HepG2 (cell line): ENCODE data around the gene ZNF625. TPM values are rescaled to one million over a fixed set of nuclear protein-coding genes. Genes with fewer than 3 reads are reported as not detected.
A peak's percentile ranks its signal among the peaks of the same experiment; 100 is the strongest.

Experiments used
- EP300 ChIP-seq, 3 experiments: sonication (generic) in 1 of 3; formaldehyde crosslinking in 1 of 3; IDR thresholded peaks; 2 replicates each; pipeline versions ENCODE4 v1.5.1 to v1.6.1; 2011 to 2020; ENCODE audit warnings: low read depth in 2 of 3, low read length in 2 of 3, borderline replicate concordance in 1 of 3, improper control_type of control experiment in 1 of 3, mild to moderate bottlenecking in 1 of 3, missing genetic modification reagents in 1 of 3, moderate library complexity in 1 of 3
- HMG20A ChIP-seq: IDR thresholded peaks from 2 replicates; pipeline ENCODE4 v1.6.1; 2016; ENCODE audit warnings: borderline replicate concordance
- KLF15 ChIP-seq: sonication (generic); formaldehyde crosslinking; IDR thresholded peaks from 2 replicates; pipeline ENCODE4 v1.8.1; 2023; ENCODE audit warnings: borderline replicate concordance, mild to moderate bottlenecking, inconsistent platforms, missing genetic modification reagents, mixed read lengths
- MAFF ChIP-seq: IDR thresholded peaks from 2 replicates; pipeline ENCODE4 v1.6.1; 2011; ENCODE audit warnings: low read depth, low read length, improper control_type of control experiment
- MTA3 ChIP-seq: sonication (generic); formaldehyde crosslinking; IDR thresholded peaks from 2 replicates; pipeline ENCODE4 v1.4.0; 2020; ENCODE audit warnings: missing genetic modification reagents
- MTF2 ChIP-seq: sonication (generic); formaldehyde crosslinking; IDR thresholded peaks from 2 replicates; pipeline ENCODE4 v1.5.0; 2020; ENCODE audit warnings: missing genetic modification reagents, borderline replicate concordance
- NFKBIZ ChIP-seq: IDR thresholded peaks from 2 replicates; pipeline ENCODE4 v1.6.1; 2018; ENCODE audit warnings: missing genetic modification reagents, missing compliant biosample characterization
- NR2C2 ChIP-seq: sonication (generic); formaldehyde crosslinking; IDR thresholded peaks from 2 replicates; pipeline ENCODE4 v1.4.0; 2020; ENCODE audit warnings: missing genetic modification reagents, mild to moderate bottlenecking, moderate library complexity, borderline replicate concordance
- NR2F1 ChIP-seq, 2 experiments: fragments of 450-650 bp in 1 of 2; formaldehyde crosslinking in 1 of 2; IDR thresholded peaks; 2 replicates each; pipeline versions ENCODE4 v1.5.0 to v1.6.1; 2016 to 2020; ENCODE audit warnings: mild to moderate bottlenecking in 1 of 2, missing compliant biosample characterization in 1 of 2, missing genetic modification reagents in 1 of 2, moderate library complexity in 1 of 2
- POLR2A ChIP-seq, 2 experiments: IDR thresholded peaks; 2 replicates each; pipeline ENCODE4 v1.6.1; 2011; ENCODE audit warnings: low read depth in 2 of 2, low read length in 2 of 2, mild to moderate bottlenecking in 1 of 2, moderate library complexity in 1 of 2; ENCODE audit not compliant: insufficient read depth in 1 of 2
- RAD21 ChIP-seq: fragments of 450-650 bp; formaldehyde crosslinking; IDR thresholded peaks from 2 replicates; pipeline ENCODE4 v1.5.0; 2020; ENCODE audit warnings: mild to moderate bottlenecking
- ZBTB1 ChIP-seq: sonication (generic); formaldehyde crosslinking; IDR thresholded peaks from 2 replicates; pipeline ENCODE4 v1.4.0; 2020; ENCODE audit warnings: missing genetic modification reagents, borderline replicate concordance
- ZBTB26 ChIP-seq: IDR thresholded peaks from 2 replicates; pipeline ENCODE4 v1.6.1; 2016; ENCODE audit warnings: missing compliant biosample characterization, missing genetic modification reagents, borderline replicate concordance
- ZKSCAN1 ChIP-seq: fragments of 150-350 bp; IDR thresholded peaks from 2 replicates; pipeline ENCODE4 v1.6.1; 2014; ENCODE audit warnings: low read length
- ZKSCAN8 ChIP-seq: IDR thresholded peaks from 2 replicates; pipeline ENCODE4 v1.6.1; 2016; ENCODE audit warnings: borderline replicate concordance, missing genetic modification reagents, missing compliant biosample characterization
- ZNF234 ChIP-seq: sonication (generic); formaldehyde crosslinking; conservative IDR thresholded peaks from 2 replicates; pipeline ENCODE4 v1.5.1; 2020; ENCODE audit warnings: mild to moderate bottlenecking, missing genetic modification reagents
- ZNF549 ChIP-seq: sonication (generic); formaldehyde crosslinking; IDR thresholded peaks from 2 replicates; pipeline ENCODE4 v1.5.0; 2020; ENCODE audit warnings: missing genetic modification reagents
- ZNF564 ChIP-seq: sonication (generic); formaldehyde crosslinking; IDR thresholded peaks from 2 replicates; pipeline ENCODE4 v1.8.1; 2023; ENCODE audit warnings: mild to moderate bottlenecking, missing genetic modification reagents
- ZNF709 ChIP-seq: sonication (generic); formaldehyde crosslinking; IDR thresholded peaks from 2 replicates; pipeline ENCODE4 v1.5.0; 2020; ENCODE audit warnings: mild to moderate bottlenecking, missing genetic modification reagents
- ZNF891 ChIP-seq: sonication (generic); formaldehyde crosslinking; IDR thresholded peaks from 2 replicates; pipeline ENCODE4 v1.5.0; 2020; ENCODE audit warnings: mild to moderate bottlenecking, missing genetic modification reagents
- polyA plus RNA-seq, 8 experiments: library from polyadenylated mRNA; depleted of rRNA in 3 of 8; stranded (reverse) in 7 of 8; unstranded in 1 of 8; fragments of >200 nt; fragmentation: Illumina TruSeq in 4 of 8; extraction: Trizol in 4 of 8; gene quantifications; 2 replicates each; pipeline versions ENCODE4 v1.2.1 to v1.2.3, GENCODE V29; 2011 to 2016; ENCODE audit warnings: low read depth in 4 of 8, missing spikeins in 1 of 8, mixed read lengths in 1 of 8; ENCODE audit not compliant: insufficient read depth in 1 of 8
- total RNA-seq, 5 experiments: library from RNA; depleted of rRNA; stranded (reverse); fragments of >200 nt; fragmentation: Illumina TruSeq; extraction: Trizol; gene quantifications; 2 replicates each; pipeline ENCODE4 v1.2.3, GENCODE V29; 2016; ENCODE audit warnings: low read depth in 1 of 5
- TF ChIP-seq, protein P1 (sequence below): sonication (generic); formaldehyde crosslinking; IDR thresholded peaks from 2 replicates; pipeline ENCODE4 v1.4.0; 2020; ENCODE audit warnings: missing genetic modification reagents
- TF ChIP-seq, protein P2 (sequence below): sonication (generic); formaldehyde crosslinking; IDR thresholded peaks from 2 replicates; pipeline ENCODE4 v1.4.0; 2020; ENCODE audit warnings: missing genetic modification reagents, borderline replicate concordance
- TF ChIP-seq, protein P3 (sequence below): sonication (generic); formaldehyde crosslinking; IDR thresholded peaks from 2 replicates; pipeline ENCODE4 v1.5.0; 2020; ENCODE audit warnings: missing genetic modification reagents

The ZNF625 gene
- total and polyA plus RNA-seq, 2 of the 13 experiments (the other 11 are each of a cell fraction or from before 2014, with no cell fraction given): 1.7 to 12.2 TPM

- TF ChIP-seq ZBTB26 (CRISPR knock-in tag) (no peak), NR2F1 (CRISPR knock-in tag; IDR thresholded peaks at IDR 0.05) (no peak), MTF2 (CRISPR knock-in tag) (no peak), ZKSCAN8 (no peak), ZNF234 (no peak), ZBTB1 (CRISPR knock-in tag) (no peak), ZNF891 (CRISPR knock-in tag) (no peak), ZNF549 (CRISPR knock-in tag) (no peak), ZNF709 (0 out of 2 replicates have a peak, but pooled peaks have one; percentile 52), ZKSCAN1 (no peak), ZNF564 (CRISPR knock-in tag) (0 out of 2 replicates have a peak, but pooled peaks have one; percentile 61), MAFF (no peak), RAD21 (CRISPR knock-in tag) (no peak), HMG20A (CRISPR knock-in tag) (no peak), MTA3 (CRISPR knock-in tag) (no peak), EP300 (IDR thresholded peaks at IDR 0.05; ENCODE audit: low read depth in 2 of 2, low read length in 2 of 2) (no peak), EP300 (CRISPR knock-in tag; IDR thresholded peaks at IDR 0.05; ENCODE audit: borderline replicate concordance) (no peak), NR2C2 (CRISPR knock-in tag) (peak; percentile 42; the same call in 1 of the 2 replicates), KLF15 (CRISPR knock-in tag) (0 out of 2 replicates have a peak, but pooled peaks have one; percentile 25), POLR2A (IDR thresholded peaks at IDR 0.05; ENCODE audit: insufficient read depth in 1 of 2, low read depth in 2 of 2, low read length in 2 of 2) (peak; percentile 86 to 89), NFKBIZ (no peak)
- TF ChIP-seq, protein P1, sequence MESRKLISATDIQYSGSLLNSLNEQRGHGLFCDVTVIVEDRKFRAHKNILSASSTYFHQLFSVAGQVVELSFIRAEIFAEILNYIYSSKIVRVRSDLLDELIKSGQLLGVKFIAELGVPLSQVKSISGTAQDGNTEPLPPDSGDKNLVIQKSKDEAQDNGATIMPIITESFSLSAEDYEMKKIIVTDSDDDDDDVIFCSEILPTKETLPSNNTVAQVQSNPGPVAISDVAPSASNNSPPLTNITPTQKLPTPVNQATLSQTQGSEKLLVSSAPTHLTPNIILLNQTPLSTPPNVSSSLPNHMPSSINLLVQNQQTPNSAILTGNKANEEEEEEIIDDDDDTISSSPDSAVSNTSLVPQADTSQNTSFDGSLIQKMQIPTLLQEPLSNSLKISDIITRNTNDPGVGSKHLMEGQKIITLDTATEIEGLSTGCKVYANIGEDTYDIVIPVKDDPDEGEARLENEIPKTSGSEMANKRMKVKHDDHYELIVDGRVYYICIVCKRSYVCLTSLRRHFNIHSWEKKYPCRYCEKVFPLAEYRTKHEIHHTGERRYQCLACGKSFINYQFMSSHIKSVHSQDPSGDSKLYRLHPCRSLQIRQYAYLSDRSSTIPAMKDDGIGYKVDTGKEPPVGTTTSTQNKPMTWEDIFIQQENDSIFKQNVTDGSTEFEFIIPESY (CRISPR knock-in tag): no peak
- TF ChIP-seq, protein P2, sequence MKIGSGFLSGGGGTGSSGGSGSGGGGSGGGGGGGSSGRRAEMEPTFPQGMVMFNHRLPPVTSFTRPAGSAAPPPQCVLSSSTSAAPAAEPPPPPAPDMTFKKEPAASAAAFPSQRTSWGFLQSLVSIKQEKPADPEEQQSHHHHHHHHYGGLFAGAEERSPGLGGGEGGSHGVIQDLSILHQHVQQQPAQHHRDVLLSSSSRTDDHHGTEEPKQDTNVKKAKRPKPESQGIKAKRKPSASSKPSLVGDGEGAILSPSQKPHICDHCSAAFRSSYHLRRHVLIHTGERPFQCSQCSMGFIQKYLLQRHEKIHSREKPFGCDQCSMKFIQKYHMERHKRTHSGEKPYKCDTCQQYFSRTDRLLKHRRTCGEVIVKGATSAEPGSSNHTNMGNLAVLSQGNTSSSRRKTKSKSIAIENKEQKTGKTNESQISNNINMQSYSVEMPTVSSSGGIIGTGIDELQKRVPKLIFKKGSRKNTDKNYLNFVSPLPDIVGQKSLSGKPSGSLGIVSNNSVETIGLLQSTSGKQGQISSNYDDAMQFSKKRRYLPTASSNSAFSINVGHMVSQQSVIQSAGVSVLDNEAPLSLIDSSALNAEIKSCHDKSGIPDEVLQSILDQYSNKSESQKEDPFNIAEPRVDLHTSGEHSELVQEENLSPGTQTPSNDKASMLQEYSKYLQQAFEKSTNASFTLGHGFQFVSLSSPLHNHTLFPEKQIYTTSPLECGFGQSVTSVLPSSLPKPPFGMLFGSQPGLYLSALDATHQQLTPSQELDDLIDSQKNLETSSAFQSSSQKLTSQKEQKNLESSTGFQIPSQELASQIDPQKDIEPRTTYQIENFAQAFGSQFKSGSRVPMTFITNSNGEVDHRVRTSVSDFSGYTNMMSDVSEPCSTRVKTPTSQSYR (CRISPR knock-in tag): no peak
- TF ChIP-seq, protein P3, sequence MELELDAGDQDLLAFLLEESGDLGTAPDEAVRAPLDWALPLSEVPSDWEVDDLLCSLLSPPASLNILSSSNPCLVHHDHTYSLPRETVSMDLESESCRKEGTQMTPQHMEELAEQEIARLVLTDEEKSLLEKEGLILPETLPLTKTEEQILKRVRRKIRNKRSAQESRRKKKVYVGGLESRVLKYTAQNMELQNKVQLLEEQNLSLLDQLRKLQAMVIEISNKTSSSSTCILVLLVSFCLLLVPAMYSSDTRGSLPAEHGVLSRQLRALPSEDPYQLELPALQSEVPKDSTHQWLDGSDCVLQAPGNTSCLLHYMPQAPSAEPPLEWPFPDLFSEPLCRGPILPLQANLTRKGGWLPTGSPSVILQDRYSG (CRISPR knock-in tag): no peak
These were observed at the start of gene ZNF625 (continued) for GRCh38 chr19:12156223-12157058.
